ENCODE measurements around the gene CSF3R. TPM values are rescaled to one million over a fixed set of nuclear protein-coding genes. Genes with fewer than 3 reads are reported as not detected.

Gene CSF3R
- total RNA-seq, 1 experiment from 2014 or later = not detected

GRCh38 chr1:36516372-36517010, 33.8 kb upstream of the CSF3R start:
- no peak overlapping the region for H2AFZ ChIP-seq (ENCODE audit: low read length)
- no peaks in the 10 kb centered on the region for H3K27me3 ChIP-seq (ENCODE audit: low read length)
- no peak overlapping the region for H3K4me2 ChIP-seq (ENCODE audit: low read length)
- no peak overlapping the region for H3K27ac ChIP-seq (ENCODE audit: low read length)
- no peaks in the 10 kb centered on the region for H3K4me1 ChIP-seq (ENCODE audit: insufficient read depth, low read length)
- no peaks in the 10 kb centered on the region for H3F3A ChIP-seq (ENCODE audit: low read length, unreplicated experiment)
- H3K9ac ChIP-seq (ENCODE audit: low read length) = no peak overlapping the region
- no TSS peak for BruUV-seq (replicated peaks)
- ATAC-seq (peak; percentile 90), DNase-seq (peak; percentile 59)
- CTCF ChIA-PET = interaction anchor here (0.7 kb wide), 1 partner anchor 65 kb away, joined by 5 read pairs; no protein-coding TSS in a partner anchor
- H4K20me1 ChIP-seq (ENCODE audit: low read length) = no peaks in the 10 kb centered on the region
- H3K4me3 ChIP-seq (ENCODE audit: low read length) = no peak overlapping the region
- H3K79me2 ChIP-seq (ENCODE audit: low read length) = no peaks in the 10 kb centered on the region
- POLR2A ChIA-PET (ENCODE audit: unreplicated experiment) = no interaction called here
- intact Hi-C loops (cut with micrococcal nuclease) = loop anchor here (2.0 to 10.0 kb wide), 3 partner anchors 806 to 1168 kb away; no protein-coding TSS in a partner anchor
- H3K36me3 ChIP-seq (ENCODE audit: low read depth, low read length) = no peaks in the 10 kb centered on the region
- no peaks in the 10 kb centered on the region for H3K9me3 ChIP-seq (ENCODE audit: low read length)
- no peaks in the 10 kb centered on the region for H3K9me2 ChIP-seq (replicated peaks; ENCODE audit: low read length)
- no peak for TF ChIP-seq EZH2phosphoT487 (IDR thresholded peaks at IDR 0.05; ENCODE audit: borderline replicate concordance, low read length)
- peak; percentile 94 for TF ChIP-seq CTCF (conservative IDR thresholded peaks at IDR 0.05; ENCODE audit: low read depth, low read length)

- CTCF ChIA-PET = interaction anchor here (0.7 kb wide), 1 partner anchor 66 kb away, joined by 5 read pairs; no protein-coding TSS in a partner anchor
Measured at GRCh38 chr1:36515315-36516138, 32.8 kb upstream of the CSF3R start.

More at GRCh38 chr1:36515315-36516138, 32.8 kb upstream of the CSF3R start:
- POLR2A ChIA-PET (ENCODE audit: unreplicated experiment) = no interaction called here
- Histone ChIP-seq H3K9me2 (replicated peaks; ENCODE audit: low read length) (no peaks in the 10 kb centered on the region), H3F3A (ENCODE audit: low read length, unreplicated experiment) (no peaks in the 10 kb centered on the region), H3K27me3 (ENCODE audit: low read length) (no peaks in the 10 kb centered on the region), H3K9ac (ENCODE audit: low read length) (no peak overlapping the region), H3K79me2 (ENCODE audit: low read length) (no peaks in the 10 kb centered on the region), H3K4me1 (ENCODE audit: insufficient read depth, low read length) (no peaks in the 10 kb centered on the region), H3K4me3 (ENCODE audit: low read length) (no peak overlapping the region), H3K36me3 (ENCODE audit: low read depth, low read length) (no peaks in the 10 kb centered on the region), H2AFZ (ENCODE audit: low read length) (no peak overlapping the region), H3K4me2 (ENCODE audit: low read length) (no peak overlapping the region), H4K20me1 (ENCODE audit: low read length) (no peaks in the 10 kb centered on the region), H3K27ac (ENCODE audit: low read length) (no peak overlapping the region), H3K9me3 (ENCODE audit: low read length) (no peaks in the 10 kb centered on the region)
- DNase-seq = no peak
- intact Hi-C loops (cut with micrococcal nuclease) = loop anchor here (2.0 to 10.0 kb wide), 3 partner anchors 807 to 1169 kb away; no protein-coding TSS in a partner anchor
- no peak for TF ChIP-seq CTCF (conservative IDR thresholded peaks at IDR 0.05; ENCODE audit: low read depth, low read length)
- TF ChIP-seq EZH2phosphoT487 (IDR thresholded peaks at IDR 0.05; ENCODE audit: borderline replicate concordance, low read length) = no peak
- no peak for TF ChIP-seq EZH2 (IDR thresholded peaks at IDR 0.05; ENCODE audit: low read length, unreplicated experiment)
- no peak for ATAC-seq
- no TSS peak for BruUV-seq (replicated peaks)

Data from PC-3 (cell line).